ENCODE measurements around the gene LCA5L.
"Not testable (repeated sequence)": the region's sequence is repeated elsewhere in the genome, so short reads cannot be mapped to it uniquely, and the experiment has no call there.

The LCA5L gene

GRCh38 chr21:39430954-39431353 lies 14.6 kb downstream of the LCA5L start:
- in situ Hi-C loops (cut with HindIII; ENCODE audit: low pct_ligation_motif_present, low sequenced_read_pairs): no loop called here
- no peak for TF ChIP-seq CTCF (IDR thresholded peaks at IDR 0.05; ENCODE audit: low read depth, low read length, missing control alignments)

GRCh38 chr21:39430457-39430856 lies 15.1 kb downstream of the LCA5L start:
- Histone ChIP-seq H3K4me3 (ENCODE audit: low read depth, low read length) (no peak overlapping the region), H3K27me3 (replicated peaks) (no peaks in the 10 kb centered on the region), H3K27ac (no peak overlapping the region), H3K36me3 (replicated peaks) (no peaks in the 10 kb centered on the region)
- no peak for TF ChIP-seq CTCF (IDR thresholded peaks at IDR 0.05; ENCODE audit: low read depth, low read length, missing control alignments)
- in situ Hi-C loops (cut with HindIII; ENCODE audit: low pct_ligation_motif_present, low sequenced_read_pairs): no loop called here
- no peak for DNase-seq

More at GRCh38 chr21:39430954-39431353, 14.6 kb downstream of the LCA5L start:
- H3K27me3 ChIP-seq (replicated peaks): no peaks in the 10 kb centered on the region
- H3K36me3 ChIP-seq (replicated peaks): no peaks in the 10 kb centered on the region
- H3K27ac ChIP-seq: no peak overlapping the region
- H3K4me3 ChIP-seq (ENCODE audit: low read depth, low read length): no peak overlapping the region
- no peak for DNase-seq

GRCh38 chr21:39430016-39430415 lies 15.6 kb downstream of the LCA5L start:
- Histone ChIP-seq H3K27me3 (replicated peaks) (no peaks in the 10 kb centered on the region), H3K4me3 (ENCODE audit: low read depth, low read length) (no peak overlapping the region), H3K27ac (no peak overlapping the region), H3K36me3 (replicated peaks) (no peaks in the 10 kb centered on the region)
- in situ Hi-C loops (cut with HindIII; ENCODE audit: low pct_ligation_motif_present, low sequenced_read_pairs): no loop called here
- no peak for TF ChIP-seq CTCF (IDR thresholded peaks at IDR 0.05; ENCODE audit: low read depth, low read length, missing control alignments)
- no peak for DNase-seq

GRCh38 chr21:39429445-39429844 lies 16.1 kb downstream of the LCA5L start:
- Histone ChIP-seq H3K27me3 (replicated peaks) (no peaks in the 10 kb centered on the region), H3K36me3 (replicated peaks) (no peaks in the 10 kb centered on the region)
- in situ Hi-C loops (cut with HindIII; ENCODE audit: low pct_ligation_motif_present, low sequenced_read_pairs): no loop called here

GRCh38 chr21:39422527-39423241 lies 22.9 kb downstream of the LCA5L start:
- TF ChIP-seq CTCF (IDR thresholded peaks at IDR 0.05; ENCODE audit: low read depth, low read length, missing control alignments): no peak
- no peak for DNase-seq
- H3K36me3 ChIP-seq (replicated peaks): no peaks in the 10 kb centered on the region
- H3K27ac ChIP-seq: no peak overlapping the region
- no peak overlapping the region for H3K4me3 ChIP-seq (ENCODE audit: low read depth, low read length)
- H3K27me3 ChIP-seq (replicated peaks): no peaks in the 10 kb centered on the region
- in situ Hi-C loops (cut with HindIII; ENCODE audit: low pct_ligation_motif_present, low sequenced_read_pairs): no loop called here

More at GRCh38 chr21:39429445-39429844, 16.1 kb downstream of the LCA5L start:
- no peak for TF ChIP-seq CTCF (IDR thresholded peaks at IDR 0.05; ENCODE audit: low read depth, low read length, missing control alignments)
- DNase-seq: no peak
- Histone ChIP-seq H3K4me3 (ENCODE audit: low read depth, low read length) (no peak overlapping the region), H3K27ac (no peak overlapping the region)

GRCh38 chr21:39419204-39419603 lies 26.4 kb downstream of the LCA5L start:
- in situ Hi-C loops (cut with HindIII; ENCODE audit: low pct_ligation_motif_present, low sequenced_read_pairs); H3K36me3 ChIP-seq (replicated peaks); DNase-seq; H3K4me3 ChIP-seq (ENCODE audit: low read depth, low read length); H3K27me3 ChIP-seq (replicated peaks); H3K27ac ChIP-seq: not testable (repeated sequence)

Data from brain microvascular endothelial cell (primary cell).